Measurements from ENCODE around the gene RFPL2.

RFPL2 gene

DNA sequence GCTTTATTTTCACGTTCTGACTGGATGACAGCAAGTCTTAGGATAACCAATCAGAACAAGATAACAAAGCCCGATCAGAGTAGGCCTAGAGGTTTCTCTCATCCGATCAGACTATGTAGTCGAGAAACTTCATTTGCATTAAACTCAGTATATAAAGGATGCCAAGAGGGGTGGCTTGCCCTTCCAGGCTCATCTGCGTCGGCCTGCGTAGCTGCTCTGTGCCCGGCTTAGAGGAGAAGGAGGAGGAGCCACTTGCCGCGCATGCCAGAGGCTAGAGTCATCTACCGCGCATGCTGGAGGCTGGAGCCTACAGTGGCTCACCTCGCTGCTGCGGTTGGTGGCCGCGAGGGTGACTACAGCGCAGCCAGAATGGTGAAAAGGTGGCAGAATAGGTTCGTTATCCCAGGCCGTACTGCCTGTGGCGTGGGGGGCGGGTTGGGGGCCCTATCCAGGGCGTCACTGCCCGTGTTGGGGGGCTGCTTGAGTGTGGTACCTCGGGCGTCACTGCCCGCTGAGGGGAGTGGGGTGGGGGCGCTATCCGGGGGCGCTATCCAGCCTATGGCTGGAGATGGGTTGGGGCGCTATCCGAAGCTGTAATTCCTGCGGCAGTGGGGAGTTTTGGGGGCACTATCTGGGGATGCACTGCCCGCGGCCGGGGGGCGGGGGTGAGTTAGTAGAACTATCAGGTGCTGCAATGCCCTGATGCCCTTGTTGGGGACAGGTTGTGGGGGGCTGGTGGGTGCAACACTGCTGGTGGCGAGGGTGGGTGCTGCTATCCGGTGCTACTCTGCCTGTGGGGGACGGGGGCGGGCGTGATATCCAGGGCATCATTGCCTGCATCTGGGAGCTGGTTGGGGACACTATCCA lies at the start of gene RFPL2:
TSS of gene RFPL2 (minus strand) at position 218 of the 867 bp plus-strand sequence. CDS start 2,622 bp downstream, outside the sequence.
- no peak for DNase-seq

DNA sequence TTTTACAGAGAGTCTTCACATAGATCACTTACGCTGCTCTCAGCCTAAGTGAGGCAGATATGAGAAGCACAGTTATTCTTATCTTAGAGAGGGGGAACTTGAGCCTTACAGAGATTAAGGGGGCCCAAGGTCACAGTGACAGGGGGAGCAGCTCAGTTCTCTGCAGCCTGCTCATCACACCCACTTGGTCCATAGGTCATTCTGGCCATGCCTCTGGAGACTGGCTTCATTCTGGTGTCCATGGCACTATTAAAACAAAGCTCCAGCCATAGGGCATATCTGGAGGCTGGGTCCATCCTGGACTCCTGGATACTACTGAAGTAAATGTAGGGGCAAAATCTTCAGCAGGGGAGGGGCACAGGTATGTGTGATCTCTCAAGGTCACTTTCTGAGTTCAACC lies 44.4 kb upstream of the RFPL2 start:
- no peak for DNase-seq

DNA sequence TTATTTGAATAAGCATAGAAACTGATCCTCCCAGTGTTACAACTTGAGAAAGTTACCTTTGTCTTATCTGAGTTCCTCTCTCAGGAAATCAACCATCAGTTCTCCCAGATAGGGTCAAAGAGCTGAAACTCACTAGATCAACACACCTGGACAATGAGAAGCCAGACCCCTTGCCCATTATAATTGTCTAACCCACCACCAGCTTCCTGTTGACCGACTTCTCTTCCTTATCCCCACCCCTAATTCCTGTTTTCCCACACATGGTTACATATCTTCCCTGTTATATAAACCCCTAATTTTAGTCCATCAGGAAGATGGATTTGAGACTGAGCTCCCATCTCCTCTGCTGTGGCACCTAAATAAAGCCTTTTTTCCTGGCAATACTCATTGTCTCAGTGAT lies 43.4 kb upstream of the RFPL2 start:
- DNase-seq = no peak

- DNase-seq = no peak
Measured at GRCh38 chr22:32246166-32246565, 41.3 kb upstream of the RFPL2 start.

DNA sequence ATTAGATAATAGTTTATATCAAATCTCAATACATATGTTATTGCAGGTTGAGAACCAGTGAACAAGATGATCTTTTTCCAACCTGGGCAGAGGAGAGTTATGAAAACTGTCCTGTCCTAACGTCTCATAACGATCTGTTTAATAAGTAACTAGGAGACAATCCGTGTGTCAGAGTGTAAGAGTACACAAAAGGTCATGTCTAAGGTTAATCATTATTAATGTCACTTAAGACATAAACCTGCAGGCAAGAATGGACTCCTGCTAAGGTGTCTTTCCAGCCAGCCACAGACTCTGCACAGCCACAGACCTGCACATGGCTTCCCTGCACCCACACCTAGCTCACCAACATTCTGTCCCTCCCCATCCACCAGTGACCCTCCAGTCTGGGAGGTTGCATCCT lies 40.2 kb upstream of the RFPL2 start:
- DNase-seq = no peak

- no peak for DNase-seq
Measured at GRCh38 chr22:32244547-32244946, 39.7 kb upstream of the RFPL2 start.

DNA sequence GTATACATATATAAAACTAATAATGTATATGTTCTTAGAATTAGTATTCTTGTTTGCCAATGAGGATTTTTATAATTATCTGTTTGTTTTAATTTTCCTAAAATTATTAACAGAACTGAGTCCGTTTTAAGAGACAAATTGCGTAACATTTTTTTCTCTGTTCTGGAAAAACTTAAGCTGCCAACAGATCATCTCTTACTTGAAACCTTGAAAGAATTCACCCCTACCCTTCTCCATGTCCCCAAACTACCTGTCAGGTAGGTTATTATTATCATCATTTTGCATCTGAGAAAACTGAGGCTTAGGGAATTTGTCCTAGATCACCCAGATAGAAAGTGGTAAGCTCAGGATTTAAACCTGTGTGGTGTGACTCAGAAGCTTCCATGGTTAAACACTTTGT lies 35.6 kb upstream of the RFPL2 start:
- no peak for DNase-seq

GRCh38 chr22:32237906-32238305 lies 33.0 kb upstream of the RFPL2 start:
- DNase-seq = no peak

DNA sequence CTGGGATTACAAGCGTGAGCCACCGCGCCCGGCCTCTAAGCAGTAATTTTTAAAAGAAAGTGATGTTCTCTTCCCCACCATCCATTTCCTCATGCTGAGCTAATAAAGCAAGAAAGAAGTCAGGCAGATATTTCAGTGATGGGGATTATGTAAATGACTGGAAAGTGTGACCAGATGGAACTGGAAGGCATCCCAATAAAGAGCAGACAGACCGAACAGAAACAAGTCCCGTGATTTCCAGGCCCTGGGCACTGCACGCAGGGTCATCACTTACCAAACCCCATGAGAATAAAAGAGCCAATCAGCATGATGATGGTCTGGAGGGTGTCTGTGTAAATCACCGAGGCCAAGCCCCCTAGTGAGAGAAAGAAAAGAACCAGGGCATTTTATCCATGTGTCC lies 32.1 kb upstream of the RFPL2 start:
- DNase-seq = no peak

GRCh38 chr22:32233091-32233490 lies 28.2 kb upstream of the RFPL2 start:
- DNase-seq = no peak

DNA sequence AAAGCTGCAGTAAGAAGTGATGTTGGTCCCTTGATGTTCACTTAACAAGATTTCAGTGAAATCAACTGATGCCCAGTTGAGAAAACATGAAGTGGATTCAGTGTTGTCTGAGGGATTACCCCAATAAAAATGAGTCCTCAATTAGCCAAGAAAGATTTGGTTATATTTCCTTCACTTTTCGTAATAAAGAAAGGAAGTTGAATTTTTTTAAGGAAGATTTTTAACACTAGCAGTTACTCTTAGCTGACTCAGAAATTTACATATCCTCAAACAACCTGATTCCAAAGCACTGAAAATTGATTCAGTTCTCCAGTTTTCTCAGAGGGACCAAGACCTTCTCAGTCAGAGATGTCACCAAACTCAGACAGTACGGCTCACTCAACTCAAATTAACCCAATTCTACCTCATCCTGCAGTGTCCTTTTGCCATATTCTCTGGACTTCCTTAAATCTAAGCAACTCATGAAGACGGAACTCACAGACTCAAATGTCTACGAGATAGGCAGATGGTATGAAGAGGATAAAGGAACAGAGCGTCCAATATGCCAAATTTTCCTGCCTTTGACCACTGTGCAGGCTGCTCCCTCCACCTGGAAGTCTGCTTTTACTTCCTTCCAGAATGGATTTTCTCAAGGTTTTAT lies 27.4 kb upstream of the RFPL2 start:
- DNase-seq = no peak

DNA sequence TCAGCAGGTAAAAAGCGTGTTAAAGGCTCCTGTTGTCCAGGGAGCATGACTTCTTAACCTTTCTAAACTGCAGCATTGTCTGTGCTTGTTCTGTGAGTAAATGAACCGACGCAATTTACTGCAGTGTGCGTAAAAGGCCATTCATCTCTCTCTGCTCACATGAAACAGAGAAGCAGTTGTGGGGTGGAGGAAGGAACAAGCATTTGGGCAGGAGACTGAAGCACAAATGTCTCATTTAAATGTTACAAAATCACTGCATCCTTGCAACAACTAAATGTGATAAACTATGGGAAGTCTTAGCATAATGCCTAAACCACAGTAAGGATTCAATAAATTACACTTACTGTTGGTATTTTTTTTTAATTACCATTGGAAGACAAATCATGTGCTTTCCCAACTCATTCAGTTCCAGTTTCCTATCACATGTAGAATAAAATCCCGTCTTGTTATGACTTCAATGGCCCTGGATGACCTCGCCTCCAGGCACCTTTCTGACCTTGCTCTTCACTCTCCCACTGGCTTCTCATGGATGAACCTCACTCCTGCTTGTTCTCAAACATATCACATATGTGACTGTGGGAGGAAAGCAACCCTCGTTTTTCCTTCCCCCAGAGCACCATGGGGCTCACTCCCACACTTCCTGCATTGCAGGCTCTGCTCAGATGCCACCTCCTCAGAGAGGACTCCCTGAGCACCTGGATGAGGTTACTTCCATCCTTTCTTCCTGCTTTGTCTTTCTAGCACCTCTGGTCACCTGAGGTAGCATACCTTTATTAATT lies 21.6 kb upstream of the RFPL2 start:
- DNase-seq = no peak

GRCh38 chr22:32222991-32223390 lies 18.1 kb upstream of the RFPL2 start:
- no peak for DNase-seq

GRCh38 chr22:32219026-32219425 lies 14.2 kb upstream of the RFPL2 start:
- no peak for DNase-seq

DNA sequence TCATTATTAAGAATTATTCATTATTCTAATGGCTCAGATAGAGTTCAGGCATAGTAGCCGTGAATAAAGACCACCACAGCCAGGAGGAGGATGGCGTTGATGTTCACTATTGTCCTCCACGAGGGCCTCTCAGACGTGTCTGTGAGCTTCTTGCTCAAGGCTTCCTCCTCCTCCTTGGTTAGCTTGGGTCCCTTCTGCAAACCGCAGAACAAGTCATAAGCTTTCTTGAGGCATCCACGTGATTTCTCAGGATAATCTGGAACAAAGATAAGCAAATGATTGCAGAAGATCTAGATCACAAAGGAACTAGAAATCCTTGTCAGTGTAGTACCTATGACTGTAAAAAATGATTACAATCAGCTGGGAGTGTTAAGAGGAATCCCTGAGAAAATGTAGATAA lies 13.6 kb upstream of the RFPL2 start:
- no peak for DNase-seq

DNA sequence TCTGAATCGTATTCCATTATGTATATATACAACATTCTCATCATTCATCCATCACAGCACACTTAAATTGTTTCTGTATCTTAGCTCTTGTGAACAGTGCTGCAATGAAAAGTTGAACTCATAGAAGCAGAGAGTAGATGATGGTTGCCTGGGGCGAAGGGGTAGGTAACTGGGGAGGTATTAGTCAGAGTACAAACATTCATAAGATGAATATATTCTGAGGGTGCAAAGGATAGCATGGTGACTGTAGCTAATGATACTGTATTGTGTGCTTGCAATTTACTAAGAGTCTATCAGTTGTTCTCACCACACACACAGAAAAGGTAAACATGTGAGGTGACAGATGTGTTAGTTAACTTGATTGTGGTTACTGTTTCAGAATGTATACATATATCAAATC lies 12.6 kb upstream of the RFPL2 start:
- no peak for DNase-seq

GRCh38 chr22:32216911-32217310 lies 12.0 kb upstream of the RFPL2 start:
- no peak for DNase-seq

DNA sequence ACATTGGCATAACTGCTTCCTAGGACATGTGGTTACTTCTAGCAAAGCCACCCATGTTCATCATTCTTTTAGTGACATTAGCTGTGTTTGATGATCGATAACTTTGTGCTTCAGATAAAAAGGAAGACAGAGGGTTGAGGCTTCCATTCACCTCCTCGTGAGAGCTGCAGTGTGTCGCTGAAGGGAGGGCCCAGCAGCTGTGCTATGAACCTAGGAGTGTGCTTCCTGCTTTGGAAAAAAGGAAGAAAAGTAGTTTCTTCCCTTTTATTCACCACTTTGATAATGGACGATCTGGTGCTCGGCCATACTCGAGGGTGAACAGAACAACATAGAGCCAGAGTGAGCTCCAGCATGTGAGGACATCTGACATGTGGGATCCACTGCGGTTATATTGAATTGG lies 6.1 kb upstream of the RFPL2 start:
- DNase-seq = no peak

- DNase-seq = no peak
Measured at GRCh38 chr22:32208681-32209080, 3.8 kb upstream of the RFPL2 start.

DNA sequence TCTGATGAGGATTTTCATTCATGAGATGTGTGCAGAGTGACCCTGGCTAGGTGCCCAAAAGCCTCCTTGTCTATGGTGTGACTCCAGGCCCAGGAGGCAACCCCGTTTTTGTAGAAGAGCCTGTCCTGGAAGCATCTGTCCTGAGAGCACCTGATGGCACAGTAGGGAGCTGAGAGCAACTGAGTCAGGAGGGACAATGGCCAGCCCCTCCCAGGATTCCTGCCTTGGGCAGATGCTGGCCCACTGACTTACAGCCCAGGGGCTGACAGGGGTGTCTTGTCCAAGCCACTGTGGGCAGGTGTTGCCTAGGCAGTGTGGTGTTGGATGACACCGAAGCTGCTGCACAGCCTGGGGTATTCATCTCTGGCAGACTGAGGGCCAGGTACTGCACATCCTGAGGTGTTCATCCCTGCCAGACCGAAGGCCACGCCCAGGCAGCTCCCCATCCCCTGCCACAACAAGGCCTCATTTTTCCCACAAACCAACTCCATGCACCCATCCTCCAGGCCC lies 3.2 kb upstream of the RFPL2 start:
- DNase-seq = no peak

DNA sequence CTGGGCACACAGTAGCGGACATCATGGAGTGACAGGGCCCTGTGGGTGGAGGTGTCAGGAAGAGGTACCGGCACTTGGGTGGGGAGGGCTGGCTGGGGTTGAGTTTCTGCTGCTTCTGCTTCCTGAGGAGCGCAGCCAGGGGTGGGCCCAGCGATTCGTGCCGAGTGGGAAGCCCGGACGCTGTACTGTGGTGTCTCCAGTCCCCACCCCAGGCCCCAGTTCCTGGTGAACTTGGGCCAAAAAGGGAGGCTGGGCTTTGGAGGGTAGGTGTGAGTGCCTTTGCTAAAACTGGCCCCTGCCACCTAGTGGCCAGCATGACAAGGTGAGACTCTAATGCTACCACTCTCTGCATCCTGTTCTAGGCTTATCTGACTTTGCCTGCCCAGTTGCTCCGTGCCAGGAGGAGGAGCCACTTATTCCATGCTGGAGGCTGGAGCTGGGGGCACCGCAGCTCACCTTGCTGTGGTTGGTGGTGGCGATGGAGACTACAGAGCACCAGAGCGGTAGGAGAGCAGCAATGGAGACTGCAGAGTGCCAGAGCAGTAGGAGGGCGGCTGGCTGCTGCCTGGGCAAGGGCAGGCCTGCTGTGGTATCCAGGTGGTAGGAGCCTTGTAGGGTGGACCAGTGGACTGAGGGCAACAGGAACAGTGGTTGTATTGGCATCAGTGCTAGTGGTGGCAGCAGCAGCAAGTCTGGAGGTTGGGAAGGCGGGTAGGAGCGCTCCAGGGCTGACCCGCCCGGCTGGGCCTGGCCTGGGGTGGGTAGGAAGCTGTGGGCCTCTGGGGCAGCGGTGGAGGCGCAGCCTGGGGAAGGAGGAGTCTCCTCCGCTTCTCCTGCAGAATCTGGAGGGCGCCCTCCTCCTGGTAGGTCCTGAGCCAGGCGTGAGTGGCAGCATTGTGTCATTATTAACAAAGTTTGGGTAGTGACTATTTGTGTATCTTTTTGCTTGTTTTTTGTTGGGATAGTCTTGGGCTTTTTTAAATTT lies 2.2 kb upstream of the RFPL2 start:
- peak; percentile 65 for DNase-seq

All from activated CD8-positive, alpha-beta memory T cell treated with anti-CD3 and anti-CD28 coated beads for 24 hours (primary cell).